Tongue (tissue), 2 donors: ENCODE data around the gene FZD10. TPM values are rescaled to one million over a fixed set of nuclear protein-coding genes. Genes with fewer than 3 reads are reported as not detected.

Experiments used
- DNase-seq: peaks from one replicate; pipeline ENCODE4 v3.0.0-alpha.2; 2015
- total RNA-seq: library from RNA; depleted of rRNA; stranded (reverse); fragments of >200 nt; gene quantifications from one replicate; pipeline ENCODE4 v1.2.3, GENCODE V29; 2014

FZD10 gene
- total RNA-seq, 1 donor from 2014 or later, result 10.1 TPM

GRCh38 chr12:130181211-130181610, 18.9 kb downstream of the FZD10 start:
- DNase-seq, result no peak

- DNase-seq, result no peak
Observed at GRCh38 chr12:130183585-130184370, 21.5 kb downstream of the FZD10 start.

GRCh38 chr12:130184404-130185090, 22.3 kb downstream of the FZD10 start:
- peak; percentile 69 for DNase-seq

GRCh38 chr12:130185455-130186391, 23.5 kb downstream of the FZD10 start:
- DNase-seq, result peak; percentile 51

- no peak for DNase-seq
Observed at GRCh38 chr12:130186651-130187268, 24.5 kb downstream of the FZD10 start.

GRCh38 chr12:130192642-130193345, 30.5 kb downstream of the FZD10 start:
- peak; percentile 22 for DNase-seq

- DNase-seq, result no peak
Observed at GRCh38 chr12:130194154-130194553, 31.9 kb downstream of the FZD10 start.

GRCh38 chr12:130195369-130195768, 33.1 kb downstream of the FZD10 start:
- DNase-seq, result no peak

- DNase-seq, result no peak
Observed at GRCh38 chr12:130195776-130196175, 33.5 kb downstream of the FZD10 start.

GRCh38 chr12:130196827-130197226, 34.6 kb downstream of the FZD10 start:
- DNase-seq, result no peak

- no peak for DNase-seq
Observed at GRCh38 chr12:130198026-130198662, 35.9 kb downstream of the FZD10 start.

GRCh38 chr12:130198663-130199060, 36.4 kb downstream of the FZD10 start:
- no peak for DNase-seq

GRCh38 chr12:130199581-130200390, 37.5 kb downstream of the FZD10 start:
- DNase-seq, result no peak

- no peak for DNase-seq
Observed at GRCh38 chr12:130200445-130200844, 38.2 kb downstream of the FZD10 start.

- DNase-seq, result no peak
Observed at GRCh38 chr12:130201037-130201436, 38.8 kb downstream of the FZD10 start.

GRCh38 chr12:130202201-130202600, 39.9 kb downstream of the FZD10 start:
- no peak for DNase-seq

GRCh38 chr12:130203151-130203550, 40.9 kb downstream of the FZD10 start:
- no peak for DNase-seq

- no peak for DNase-seq
Observed at GRCh38 chr12:130204541-130204953, 42.3 kb downstream of the FZD10 start.

GRCh38 chr12:130205495-130205894, 43.2 kb downstream of the FZD10 start:
- no peak for DNase-seq

- no peak for DNase-seq
Observed at GRCh38 chr12:130212384-130212989, 50.2 kb downstream of the FZD10 start.
